HG03159 (cell line): Measurements from ENCODE around the gene TBL1X.
A peak's percentile ranks its signal among the peaks of the same experiment; 100 is the strongest.
"Not testable (repeated sequence)": the region's sequence is repeated elsewhere in the genome, so short reads cannot be mapped to it uniquely, and the experiment has no call there.

Source experiments
- ATAC-seq: cut with Tn5 transposase; IDR thresholded peaks from one replicate; pipeline ENCODE4 v1.9.1; 2021; ENCODE audit warnings: mild to moderate bottlenecking, moderate library complexity; ENCODE audit not compliant: unreplicated experiment

TBL1X gene

GRCh38 chrX:9533611-9534010 lies 68.8 kb downstream of the TBL1X start:
- ATAC-seq = no peak

- no peak for ATAC-seq
These were observed 69.8 kb downstream of the TBL1X start for GRCh38 chrX:9534686-9535085.

GRCh38 chrX:9535101-9535500 lies 70.2 kb downstream of the TBL1X start:
- ATAC-seq = no peak

- ATAC-seq = not testable (repeated sequence)
These were observed 71.3 kb downstream of the TBL1X start for GRCh38 chrX:9536156-9536555.

- no peak for ATAC-seq
These were observed 72.9 kb downstream of the TBL1X start for GRCh38 chrX:9537781-9538180.

GRCh38 chrX:9538544-9539045 lies 73.7 kb downstream of the TBL1X start:
- no peak for ATAC-seq

- no peak for ATAC-seq
These were observed 74.9 kb downstream of the TBL1X start for GRCh38 chrX:9539605-9540387.

GRCh38 chrX:9542106-9542760 lies 77.4 kb downstream of the TBL1X start:
- ATAC-seq = no peak

GRCh38 chrX:9542761-9543111 lies 77.9 kb downstream of the TBL1X start:
- ATAC-seq = no peak

- no peak for ATAC-seq
These were observed 90.5 kb downstream of the TBL1X start for GRCh38 chrX:9555354-9555753.

GRCh38 chrX:9557091-9557490 lies 92.2 kb downstream of the TBL1X start:
- no peak for ATAC-seq

GRCh38 chrX:9557521-9557920 lies 92.7 kb downstream of the TBL1X start:
- ATAC-seq = no peak

GRCh38 chrX:9558615-9559014 lies 93.8 kb downstream of the TBL1X start:
- no peak for ATAC-seq

- ATAC-seq = no peak
These were observed 95.4 kb downstream of the TBL1X start for GRCh38 chrX:9560219-9560618.

- no peak for ATAC-seq
These were observed 96.3 kb downstream of the TBL1X start for GRCh38 chrX:9561199-9561598.

GRCh38 chrX:9562851-9563250 lies 98.0 kb downstream of the TBL1X start:
- ATAC-seq = no peak

GRCh38 chrX:9566150-9566621 lies 101.3 kb downstream of the TBL1X start:
- no peak for ATAC-seq

GRCh38 chrX:9569876-9570301 lies 105.0 kb downstream of the TBL1X start:
- no peak for ATAC-seq

- ATAC-seq = peak; percentile 19
These were observed 108.6 kb downstream of the TBL1X start for GRCh38 chrX:9573282-9574106.

- no peak for ATAC-seq
These were observed 111.2 kb downstream of the TBL1X start for GRCh38 chrX:9576059-9576458.

GRCh38 chrX:9577555-9577954 lies 112.7 kb downstream of the TBL1X start:
- ATAC-seq = no peak
